DOHH2 (cell line): ENCODE results near the gene SHC3.

Source experiments
- EZH2phosphoT487 ChIP-seq: fragments of 200-600 bp; sonication (generic); IDR thresholded peaks from 2 replicates; pipeline ENCODE4 v1.6.1; 2017; ENCODE audit warnings: borderline replicate concordance, mild to moderate bottlenecking, antibody characterized with exemption, low read length, moderate library complexity, mixed read lengths
- TF ChIP-seq, protein P1 (sequence below): fragments of 200-600 bp; sonication (generic); IDR thresholded peaks from one replicate; pipeline ENCODE4 v1.5.1; 2014; ENCODE audit warnings: antibody characterized with exemption, mild to moderate bottlenecking, low read depth, low read length; ENCODE audit not compliant: poor library complexity, severe bottlenecking

DNA sequence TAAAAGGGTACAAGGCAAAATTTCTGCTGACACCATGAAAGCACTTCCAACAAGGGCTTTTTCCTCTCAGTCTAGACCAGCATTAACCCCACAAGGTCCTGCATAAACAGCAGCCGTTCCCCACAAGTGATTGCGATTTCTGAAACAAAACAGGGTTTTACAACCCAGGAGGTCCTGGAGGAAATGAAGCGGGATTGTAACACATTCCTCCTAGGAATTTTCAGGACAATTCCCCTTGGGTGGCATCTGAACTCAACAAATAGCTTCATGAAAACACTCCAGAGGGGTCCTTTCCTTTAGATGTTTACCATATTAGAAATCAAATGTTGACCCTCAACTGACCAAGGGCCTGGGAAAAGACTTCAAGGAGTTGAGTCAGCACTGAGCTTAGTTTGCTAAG, 36.7 kb upstream of the SHC3 start:
- TF ChIP-seq, protein P1, sequence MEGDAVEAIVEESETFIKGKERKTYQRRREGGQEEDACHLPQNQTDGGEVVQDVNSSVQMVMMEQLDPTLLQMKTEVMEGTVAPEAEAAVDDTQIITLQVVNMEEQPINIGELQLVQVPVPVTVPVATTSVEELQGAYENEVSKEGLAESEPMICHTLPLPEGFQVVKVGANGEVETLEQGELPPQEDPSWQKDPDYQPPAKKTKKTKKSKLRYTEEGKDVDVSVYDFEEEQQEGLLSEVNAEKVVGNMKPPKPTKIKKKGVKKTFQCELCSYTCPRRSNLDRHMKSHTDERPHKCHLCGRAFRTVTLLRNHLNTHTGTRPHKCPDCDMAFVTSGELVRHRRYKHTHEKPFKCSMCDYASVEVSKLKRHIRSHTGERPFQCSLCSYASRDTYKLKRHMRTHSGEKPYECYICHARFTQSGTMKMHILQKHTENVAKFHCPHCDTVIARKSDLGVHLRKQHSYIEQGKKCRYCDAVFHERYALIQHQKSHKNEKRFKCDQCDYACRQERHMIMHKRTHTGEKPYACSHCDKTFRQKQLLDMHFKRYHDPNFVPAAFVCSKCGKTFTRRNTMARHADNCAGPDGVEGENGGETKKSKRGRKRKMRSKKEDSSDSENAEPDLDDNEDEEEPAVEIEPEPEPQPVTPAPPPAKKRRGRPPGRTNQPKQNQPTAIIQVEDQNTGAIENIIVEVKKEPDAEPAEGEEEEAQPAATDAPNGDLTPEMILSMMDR = no peak
- no peak for TF ChIP-seq EZH2phosphoT487
